Renal cortical epithelial cell (primary cell): Measurements from ENCODE around the gene MYL7. TPM values are rescaled to one million over a fixed set of nuclear protein-coding genes. Genes with fewer than 3 reads are reported as not detected.

ENCODE experiments used
- DNase-seq: peaks from one replicate; pipeline ENCODE4 v3.0.0-alpha.2; 2011; ENCODE audit warnings: low read depth
- total RNA-seq: library from RNA; depleted of rRNA; stranded (reverse); fragments of >200 nt; gene quantifications from 2 replicates; pipeline ENCODE4 v1.2.3, GENCODE V29; 2014

MYL7 gene
- total RNA-seq, 1 donor from 2014 or later, result not detected

- DNase-seq, result no peak
These were observed 10.1 kb upstream of the MYL7 start for GRCh38 chr7:44150966-44151941.

GRCh38 chr7:44150466-44150832 is 9.3 kb upstream of the MYL7 start:
- no peak for DNase-seq

- DNase-seq, result no peak
These were observed 8.7 kb upstream of the MYL7 start for GRCh38 chr7:44149571-44150465.

- DNase-seq, result no peak
These were observed 7.9 kb upstream of the MYL7 start for GRCh38 chr7:44148961-44149536.

- DNase-seq, result no peak
These were observed 7.0 kb upstream of the MYL7 start for GRCh38 chr7:44148166-44148565.

- no peak for DNase-seq
These were observed 6.2 kb upstream of the MYL7 start for GRCh38 chr7:44147026-44147991.

- DNase-seq, result no peak
These were observed 5.1 kb upstream of the MYL7 start for GRCh38 chr7:44145969-44146911.

GRCh38 chr7:44145479-44145968 is 4.4 kb upstream of the MYL7 start:
- no peak for DNase-seq

GRCh38 chr7:44144968-44145478 is 3.9 kb upstream of the MYL7 start:
- DNase-seq, result no peak

- no peak for DNase-seq
These were observed 3.4 kb upstream of the MYL7 start for GRCh38 chr7:44144426-44144967.

GRCh38 chr7:44143646-44144250 is 2.6 kb upstream of the MYL7 start:
- no peak for DNase-seq

- DNase-seq, result no peak
These were observed 896 bp upstream of the MYL7 start for GRCh38 chr7:44142028-44142427.

GRCh38 chr7:44140341-44140740 is 791 bp downstream of the MYL7 start:
- DNase-seq, result no peak

GRCh38 chr7:44139311-44140010 is 1.7 kb downstream of the MYL7 start:
- no peak for DNase-seq

GRCh38 chr7:44138698-44139097 is 2.4 kb downstream of the MYL7 start:
- DNase-seq, result no peak

GRCh38 chr7:44136731-44137130 is 4.4 kb downstream of the MYL7 start:
- no peak for DNase-seq

- DNase-seq, result no peak
These were observed 6.0 kb downstream of the MYL7 start for GRCh38 chr7:44134943-44135628.

- DNase-seq, result no peak
These were observed 7.8 kb downstream of the MYL7 start for GRCh38 chr7:44133295-44133694.
